Adipose tissue (tissue), 3 donors: ENCODE measurements around the gene MFAP5. TPM values are rescaled to one million over a fixed set of nuclear protein-coding genes. Genes with fewer than 3 reads are reported as not detected.

Experiments used
- polyA plus RNA-seq, 3 donors: library from polyadenylated mRNA; stranded (reverse); fragments of 200-250 nt; gene quantifications; one replicate each; pipeline ENCODE4 v1.2.3, GENCODE V29; 2013
- donor health status: healthy with polysubstance abuse.
- donor health status: Bipolar disorder and iron deficiency.
- donor health status: healthy.

MFAP5 gene
- polyA plus RNA-seq, 3 donors = 7.9 to 132 (median 78.7) TPM

Other genes with a start within 250 kb of the MFAP5 start
- gene CLEC6A, start 206.9 kb downstream of the MFAP5 start, polyA plus RNA-seq = under 1 TPM in 1 of 3 donors, not detected in 2; 0.09 TPM
- 1 to 10 TPM in 2 of 3 donors, under 1 TPM in 1; 0.09 to 2.9 (median 2.7) TPM for gene CLEC4D, start 149.3 kb downstream of the MFAP5 start, polyA plus RNA-seq
- 1 to 10 TPM; 1.1 to 8.2 (median 5.5) TPM for gene CLEC4E, start 121.9 kb downstream of the MFAP5 start, polyA plus RNA-seq
- gene AICDA, start 50.0 kb downstream of the MFAP5 start, polyA plus RNA-seq = 1 to 10 TPM in 1 of 3 donors, not detected in 2; 1.0 TPM
- 100 to 1,000 TPM in 1 of 3 donors, 10 to 100 TPM in 1, 1 to 10 TPM in 1; 5.5 to 108 (median 45.7) TPM for gene RIMKLB, start 35.2 kb upstream of the MFAP5 start, polyA plus RNA-seq
- under 1 TPM in 2 of 3 donors, not detected in 1; 0.05 to 0.46 TPM for gene A2ML1, start 159.8 kb upstream of the MFAP5 start, polyA plus RNA-seq